Fibroblast of lung (primary cell): Measurements from ENCODE around the gene OTUB1. TPM values are rescaled to one million over a fixed set of nuclear protein-coding genes. Genes with fewer than 3 reads are reported as not detected.

Experiments used
- DNase-seq, 2 donors: peaks; one replicate each; pipeline versions ENCODE4 v3.0.0 to v3.0.0-alpha.2; 2010; ENCODE audit warnings: low read depth in 2 of 2
- H2AFZ ChIP-seq: 2 replicates; pipeline ENCODE4 v1.5.1; 2012; ENCODE audit warnings: low read length, control low read depth, inconsistent platforms
- H3K27ac ChIP-seq: 2 replicates; pipeline ENCODE4 v1.5.1; 2011; ENCODE audit warnings: low read length, control low read depth; ENCODE audit not compliant: insufficient read depth
- H3K27me3 ChIP-seq: 2 replicates; pipeline ENCODE4 v1.5.1; 2011; ENCODE audit warnings: mild to moderate bottlenecking, low read length; ENCODE audit not compliant: control insufficient read depth, insufficient read depth
- H3K36me3 ChIP-seq: 2 replicates; pipeline ENCODE4 v1.5.1; 2011; ENCODE audit warnings: low read length; ENCODE audit not compliant: control insufficient read depth, insufficient read depth
- H3K4me1 ChIP-seq: 2 replicates; pipeline ENCODE4 v1.5.1; 2011; ENCODE audit warnings: low read length; ENCODE audit not compliant: control insufficient read depth, insufficient read depth; ENCODE audit errors: extremely low read depth
- H3K4me2 ChIP-seq: 2 replicates; pipeline ENCODE4 v1.5.1; 2011; ENCODE audit warnings: low read length, control low read depth; ENCODE audit not compliant: insufficient read depth; ENCODE audit errors: extremely low read depth
- H3K4me3 ChIP-seq, 4 experiments: fragments of 200-600 bp in 1 of 4; sonication (generic) in 1 of 4; replicated peaks in 1 of 4; 2 replicates each; pipeline ENCODE4 v1.5.1; 2011 to 2016; ENCODE audit warnings: low read length in 4 of 4, low read depth in 3 of 4, mild to moderate bottlenecking in 3 of 4, control low read depth in 2 of 4, inconsistent platforms in 1 of 4, mixed read lengths in 1 of 4; ENCODE audit not compliant: insufficient read depth in 1 of 4; ENCODE audit errors: control extremely low read depth in 1 of 4
- H3K79me2 ChIP-seq: 2 replicates; pipeline ENCODE4 v1.5.1; 2012; ENCODE audit warnings: mild to moderate bottlenecking, low read length, inconsistent platforms; ENCODE audit not compliant: control insufficient read depth, insufficient read depth
- H3K9ac ChIP-seq: 2 replicates; pipeline ENCODE4 v1.5.1; 2011; ENCODE audit warnings: mild to moderate bottlenecking, low read length, control low read depth; ENCODE audit not compliant: insufficient read depth
- H3K9me3 ChIP-seq: 2 replicates; pipeline ENCODE4 v1.5.1; 2012; ENCODE audit warnings: low read depth, low read length; ENCODE audit not compliant: control insufficient read depth, insufficient read depth
- H4K20me1 ChIP-seq: 2 replicates; pipeline ENCODE4 v1.5.1; 2011; ENCODE audit warnings: low read length; ENCODE audit not compliant: control insufficient read depth, insufficient read depth; ENCODE audit errors: extremely low read depth
- EZH2 ChIP-seq: IDR thresholded peaks from 2 replicates; pipeline ENCODE4 v1.5.1; 2012; ENCODE audit warnings: low read length, control low read depth, mild to moderate bottlenecking; ENCODE audit errors: missing control alignments
- polyA plus RNA-seq, 2 donors: library from polyadenylated mRNA; depleted of rRNA in 1 of 2; stranded (reverse) in 1 of 2; unstranded in 1 of 2; fragments of >200 nt; gene quantifications; 2 replicates each; pipeline ENCODE4 v1.2.1, GENCODE V29; 2011 to 2012; ENCODE audit warnings: missing spikeins in 1 of 2
- total RNA-seq: library from RNA; depleted of rRNA; stranded (reverse); fragments of >200 nt; gene quantifications from 2 replicates; pipeline ENCODE4 v1.2.1, GENCODE V29; 2014
- TF ChIP-seq, protein P1 (sequence below), 2 donors: IDR thresholded peaks in 1 of 2; conservative IDR thresholded peaks in 1 of 2; 1 replicate in 1 of 2; 2 replicates in 1 of 2; pipeline ENCODE4 v1.5.1; 2011 to 2012; ENCODE audit warnings: low read length in 2 of 2, control low read depth in 1 of 2, inconsistent platforms in 1 of 2, low read depth in 1 of 2, mild to moderate bottlenecking in 1 of 2

Gene OTUB1
- total and polyA plus RNA-seq, 2 donors (not counting 1 experiment from before 2014, with no cell fraction given), result 37.8 to 113 TPM

DNA sequence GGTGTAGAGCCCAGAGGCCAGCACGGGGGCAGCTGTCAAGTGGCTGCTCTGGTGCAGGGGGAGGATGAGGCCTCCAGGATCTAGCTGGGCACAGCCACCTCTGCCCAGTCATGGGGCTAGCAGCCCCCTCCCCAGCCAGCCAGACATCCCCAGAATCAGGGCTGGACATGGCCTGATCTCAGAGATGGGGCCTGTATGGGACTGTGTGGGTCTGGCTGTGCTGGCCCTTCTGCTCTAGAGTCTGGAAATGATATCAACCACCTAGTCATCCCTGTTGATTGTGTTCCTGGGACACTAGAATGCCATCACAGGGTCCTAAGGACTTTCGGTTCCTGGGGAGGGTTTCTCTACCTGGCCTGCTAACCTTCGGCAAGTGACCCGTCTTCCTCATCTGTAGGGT, 52.3 kb downstream of the OTUB1 start:
- no peak overlapping the region for H3K9ac ChIP-seq
- no peaks in the 10 kb centered on the region for H3K36me3 ChIP-seq
- peaks cover 15% of the 10 kb centered on the region for H3K27me3 ChIP-seq
- no peaks in the 10 kb centered on the region for H4K20me1 ChIP-seq
- no peak overlapping the region for H2AFZ ChIP-seq
- H3K4me3 ChIP-seq, result no peak overlapping the region
- no peaks in the 10 kb centered on the region for H3K9me3 ChIP-seq
- no peak for TF ChIP-seq EZH2
- TF ChIP-seq, protein P1, sequence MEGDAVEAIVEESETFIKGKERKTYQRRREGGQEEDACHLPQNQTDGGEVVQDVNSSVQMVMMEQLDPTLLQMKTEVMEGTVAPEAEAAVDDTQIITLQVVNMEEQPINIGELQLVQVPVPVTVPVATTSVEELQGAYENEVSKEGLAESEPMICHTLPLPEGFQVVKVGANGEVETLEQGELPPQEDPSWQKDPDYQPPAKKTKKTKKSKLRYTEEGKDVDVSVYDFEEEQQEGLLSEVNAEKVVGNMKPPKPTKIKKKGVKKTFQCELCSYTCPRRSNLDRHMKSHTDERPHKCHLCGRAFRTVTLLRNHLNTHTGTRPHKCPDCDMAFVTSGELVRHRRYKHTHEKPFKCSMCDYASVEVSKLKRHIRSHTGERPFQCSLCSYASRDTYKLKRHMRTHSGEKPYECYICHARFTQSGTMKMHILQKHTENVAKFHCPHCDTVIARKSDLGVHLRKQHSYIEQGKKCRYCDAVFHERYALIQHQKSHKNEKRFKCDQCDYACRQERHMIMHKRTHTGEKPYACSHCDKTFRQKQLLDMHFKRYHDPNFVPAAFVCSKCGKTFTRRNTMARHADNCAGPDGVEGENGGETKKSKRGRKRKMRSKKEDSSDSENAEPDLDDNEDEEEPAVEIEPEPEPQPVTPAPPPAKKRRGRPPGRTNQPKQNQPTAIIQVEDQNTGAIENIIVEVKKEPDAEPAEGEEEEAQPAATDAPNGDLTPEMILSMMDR (conservative IDR thresholded peaks at IDR 0.05 in 1 of 2, IDR thresholded peaks at IDR 0.05 in 1 of 2; ENCODE audit: low read depth in 1 of 2, low read length in 2 of 2), result no peak
- no peak overlapping the region for H3K27ac ChIP-seq
- no peak for DNase-seq
- no peaks in the 10 kb centered on the region for H3K79me2 ChIP-seq
- no peak overlapping the region for H3K4me2 ChIP-seq
- no peaks in the 10 kb centered on the region for H3K4me1 ChIP-seq

DNA sequence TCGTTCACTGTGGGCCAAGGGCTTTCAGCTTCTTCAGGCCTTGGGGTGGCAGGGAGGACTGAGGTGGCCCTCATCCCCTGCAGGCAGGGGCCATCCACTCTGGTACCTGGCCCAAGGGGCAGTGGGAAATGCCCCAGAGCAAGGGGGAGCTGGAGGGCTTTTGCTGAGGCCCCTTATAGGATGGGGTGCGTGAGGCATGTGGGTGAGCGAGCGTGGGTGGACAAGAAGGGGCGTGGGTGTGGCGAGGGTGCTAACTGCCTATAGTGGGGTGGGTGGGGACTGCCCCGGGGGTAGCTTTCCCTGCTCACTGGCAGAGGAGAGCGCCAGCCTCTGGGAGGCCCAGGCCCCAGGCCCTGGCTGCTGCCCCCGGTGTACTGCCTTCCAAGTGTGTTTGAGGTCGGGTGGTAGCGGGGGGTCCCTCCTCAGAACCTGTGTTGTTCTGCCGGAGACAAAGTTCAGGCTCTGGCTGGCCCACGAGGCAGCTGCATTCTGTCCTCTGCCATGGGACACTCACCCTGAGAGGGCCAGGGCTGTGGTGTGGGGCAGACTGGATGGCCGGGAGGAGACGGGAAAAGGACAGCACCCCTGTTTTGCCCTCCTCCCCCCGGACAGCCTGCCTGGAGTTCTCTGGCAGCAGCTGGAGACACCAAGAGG, 52.9 kb downstream of the OTUB1 start:
- H3K36me3 ChIP-seq, result no peaks in the 10 kb centered on the region
- H3K9ac ChIP-seq, result no peak overlapping the region
- H3K9me3 ChIP-seq, result no peaks in the 10 kb centered on the region
- TF ChIP-seq, protein P1 (conservative IDR thresholded peaks at IDR 0.05 in 1 of 2, IDR thresholded peaks at IDR 0.05 in 1 of 2; ENCODE audit: low read depth in 1 of 2, low read length in 2 of 2), result no peak
- no peaks in the 10 kb centered on the region for H3K79me2 ChIP-seq
- no peak for DNase-seq
- peaks cover 11% of the 10 kb centered on the region for H3K27me3 ChIP-seq
- no peak overlapping the region for H3K4me2 ChIP-seq
- H3K4me1 ChIP-seq, result no peaks in the 10 kb centered on the region
- H4K20me1 ChIP-seq, result no peaks in the 10 kb centered on the region
- H2AFZ ChIP-seq, result no peak overlapping the region
- H3K4me3 ChIP-seq, result no peak overlapping the region
- H3K27ac ChIP-seq, result no peak overlapping the region

DNA sequence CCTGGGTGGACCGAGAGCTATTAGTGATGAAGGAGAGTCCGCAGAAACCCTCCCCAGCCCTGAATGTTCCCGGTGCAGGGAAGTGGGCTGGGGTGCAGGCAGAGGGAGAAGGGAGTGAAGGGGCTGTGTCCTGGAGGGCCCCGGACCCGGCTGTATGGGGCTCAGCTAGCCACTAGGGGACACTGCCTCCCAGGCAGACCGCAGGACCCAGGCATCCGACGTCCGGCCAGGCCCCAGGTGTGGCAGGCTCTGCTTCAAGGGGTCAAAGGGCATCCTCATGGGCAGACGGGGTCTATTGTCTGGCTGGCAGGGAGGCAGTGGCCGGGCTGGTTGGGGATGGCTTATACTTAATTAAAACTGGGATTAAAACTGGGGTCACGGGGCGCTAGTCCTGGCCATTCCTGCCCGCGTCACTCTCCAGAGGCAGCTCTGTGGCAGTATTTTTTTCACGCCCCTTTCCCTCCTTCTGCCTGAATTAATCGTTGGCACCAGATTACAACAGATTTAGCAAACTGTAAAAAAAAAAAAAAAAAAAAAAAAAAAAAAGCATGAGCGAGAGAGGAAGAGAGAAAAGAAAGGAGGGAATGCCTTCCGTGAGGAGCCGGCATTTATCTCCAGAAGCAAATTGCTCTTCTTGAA, 54.6 kb downstream of the OTUB1 start:
- Histone ChIP-seq H3K79me2 (no peaks in the 10 kb centered on the region), H3K4me1 (no peaks in the 10 kb centered on the region), H3K9ac (no peak overlapping the region), H3K4me2 (no peak overlapping the region), H2AFZ (no peak overlapping the region), H4K20me1 (no peaks in the 10 kb centered on the region), H3K4me3 (no peak overlapping the region), H3K27me3 (no peaks in the 10 kb centered on the region), H3K36me3 (no peaks in the 10 kb centered on the region), H3K27ac (no peak overlapping the region), H3K9me3 (no peaks in the 10 kb centered on the region)
- TF ChIP-seq, protein P1 (conservative IDR thresholded peaks at IDR 0.05 in 1 of 2, IDR thresholded peaks at IDR 0.05 in 1 of 2; ENCODE audit: low read depth in 1 of 2, low read length in 2 of 2), result peak; percentile 17 to 44
- TF ChIP-seq EZH2, result no peak
- DNase-seq, result no peak
